ENCODE results near the gene E2F2. TPM values are rescaled to one million over a fixed set of nuclear protein-coding genes. Genes with fewer than 3 reads are reported as not detected.

Gene E2F2
- total RNA-seq, 1 experiment from 2014 or later: 5.1 TPM

DNA sequence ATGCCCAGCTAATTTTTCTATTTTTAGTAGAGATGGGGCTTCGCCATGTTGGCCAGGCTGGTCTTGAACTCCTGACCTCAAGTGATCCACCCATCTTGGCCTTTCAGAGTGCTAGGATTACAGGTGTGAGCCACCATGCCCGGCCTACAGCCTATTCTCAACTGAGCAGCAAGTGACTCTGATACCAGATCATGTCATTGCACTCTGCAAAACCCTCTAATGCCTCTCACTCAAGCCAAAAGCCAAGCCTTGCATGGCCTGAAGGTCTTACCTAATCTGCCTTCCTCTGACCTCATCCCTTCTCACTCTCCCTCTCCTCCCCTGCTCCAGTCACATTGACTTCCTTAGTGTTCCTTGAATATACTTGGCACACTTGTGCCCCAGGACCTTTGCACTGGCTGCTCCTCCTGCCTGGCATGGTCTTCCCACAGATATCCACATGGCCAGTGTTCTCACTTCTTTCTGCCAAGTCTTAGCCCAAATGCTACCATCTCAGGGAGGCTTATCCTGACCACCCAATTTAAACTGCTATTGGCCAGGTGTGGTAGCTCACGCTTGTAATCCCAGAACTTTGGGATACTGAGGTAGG, 38.8 kb downstream of the E2F2 start:
- no peaks in the 10 kb centered on the region; a peak in 1 of 5 replicates for H3K9me3 Mint-ChIP-seq
- H3K18ac ChIP-seq (ENCODE audit: insufficient read length, low read depth, low read length): no peak overlapping the region
- H3T11ph ChIP-seq (ENCODE audit: low read length): no peak overlapping the region
- no peaks in the 10 kb centered on the region for H4K20me1 ChIP-seq (ENCODE audit: control insufficient read depth, insufficient read depth, insufficient read length)
- no peak overlapping the region for H2BK5ac ChIP-seq (ENCODE audit: insufficient read length, low read length)
- H3K27me3 ChIP-seq (ENCODE audit: insufficient read depth, low read length): no peaks in the 10 kb centered on the region
- H3K79me2 ChIP-seq (ENCODE audit: insufficient read depth, low read length): no peaks in the 10 kb centered on the region
- no peak overlapping the region for H4K8ac ChIP-seq (replicated peaks; ENCODE audit: insufficient read length, low read depth, low read length)
- no peak overlapping the region for H3K27ac Mint-ChIP-seq
- H2BK20ac ChIP-seq (ENCODE audit: low read depth, low read length, poor library complexity, severe bottlenecking): no peak overlapping the region
- no peak overlapping the region for H2AK5ac ChIP-seq (ENCODE audit: insufficient read length, low read length)
- no peaks in the 10 kb centered on the region for H3K36me3 Mint-ChIP-seq (ENCODE audit: insufficient read depth in 1 of 3, low read depth in 3 of 3)
- H3K23ac ChIP-seq (ENCODE audit: insufficient read length, low read depth, low read length): no peak overlapping the region
- no peak overlapping the region for H3K4me2 ChIP-seq (ENCODE audit: insufficient read depth, insufficient read length, low read length)
- H3K27me3 Mint-ChIP-seq (ENCODE audit: low read depth): peaks cover 51% of the 10 kb centered on the region
- H4K91ac ChIP-seq (ENCODE audit: insufficient read length, low read depth, low read length): no peak overlapping the region
- no peaks in the 10 kb centered on the region for H3K4me1 ChIP-seq (ENCODE audit: insufficient read depth, low read length)
- no peak overlapping the region; the same call in 1 of the 2 replicates for H3K14ac ChIP-seq (ENCODE audit: insufficient read depth, low read length)
- no peaks in the 10 kb centered on the region for H3K9me3 ChIP-seq (ENCODE audit: control insufficient read depth, low read depth, low read length)
- no peak overlapping the region for H3K9ac ChIP-seq (ENCODE audit: extremely low read depth, insufficient read length, low read length)
- no peak for DNase-seq
- no peak overlapping the region for H2BK12ac ChIP-seq (ENCODE audit: insufficient read length, low read depth, low read length)
- 0 out of 4 replicates have a peak, but pooled peaks cover 0 to 2% of the 10 kb centered on the region in 2 experiments for H3K4me1 Mint-ChIP-seq
- no peak overlapping the region for H3K27ac ChIP-seq (ENCODE audit: insufficient read length, low read depth, low read length)
- no CpG with 5 or more reads among the region's 3 CpGs for WGBS (ENCODE audit: extremely low coverage, insufficient read length, low lambda C conversion rate)
- no peak overlapping the region for H2BK120ac ChIP-seq (ENCODE audit: low read depth, low read length, poor library complexity, severe bottlenecking)
- H2BK15ac ChIP-seq (ENCODE audit: low read depth, low read length): no peak overlapping the region
- TF ChIP-seq, protein P1, sequence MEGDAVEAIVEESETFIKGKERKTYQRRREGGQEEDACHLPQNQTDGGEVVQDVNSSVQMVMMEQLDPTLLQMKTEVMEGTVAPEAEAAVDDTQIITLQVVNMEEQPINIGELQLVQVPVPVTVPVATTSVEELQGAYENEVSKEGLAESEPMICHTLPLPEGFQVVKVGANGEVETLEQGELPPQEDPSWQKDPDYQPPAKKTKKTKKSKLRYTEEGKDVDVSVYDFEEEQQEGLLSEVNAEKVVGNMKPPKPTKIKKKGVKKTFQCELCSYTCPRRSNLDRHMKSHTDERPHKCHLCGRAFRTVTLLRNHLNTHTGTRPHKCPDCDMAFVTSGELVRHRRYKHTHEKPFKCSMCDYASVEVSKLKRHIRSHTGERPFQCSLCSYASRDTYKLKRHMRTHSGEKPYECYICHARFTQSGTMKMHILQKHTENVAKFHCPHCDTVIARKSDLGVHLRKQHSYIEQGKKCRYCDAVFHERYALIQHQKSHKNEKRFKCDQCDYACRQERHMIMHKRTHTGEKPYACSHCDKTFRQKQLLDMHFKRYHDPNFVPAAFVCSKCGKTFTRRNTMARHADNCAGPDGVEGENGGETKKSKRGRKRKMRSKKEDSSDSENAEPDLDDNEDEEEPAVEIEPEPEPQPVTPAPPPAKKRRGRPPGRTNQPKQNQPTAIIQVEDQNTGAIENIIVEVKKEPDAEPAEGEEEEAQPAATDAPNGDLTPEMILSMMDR (conservative IDR thresholded peaks at IDR 0.05): no peak
- no peak overlapping the region for H2AFZ ChIP-seq (ENCODE audit: low read length)
- H3K4ac ChIP-seq (ENCODE audit: low read depth, low read length): no peak overlapping the region
- no peaks in the 10 kb centered on the region for H3K23me2 ChIP-seq (ENCODE audit: insufficient read length, low read depth, low read length, poor library complexity, severe bottlenecking)
- no peak overlapping the region for H3K56ac ChIP-seq (ENCODE audit: insufficient read length, low read depth, low read length)
- H4K5ac ChIP-seq (ENCODE audit: insufficient read length, low read depth, low read length): no peak overlapping the region
- no peak overlapping the region for H3K4me3 Mint-ChIP-seq
- H3K79me1 ChIP-seq (ENCODE audit: insufficient read depth, low read depth, low read length, poor library complexity, severe bottlenecking): no peaks in the 10 kb centered on the region
